LNCaP clone FGC (cell line): ENCODE results near the gene RFTN1.

Experiments
- DNase-seq: peaks from one replicate; pipeline ENCODE4 v3.0.0-alpha.2; 2011; ENCODE audit warnings: low read depth
- H3K4me3 ChIP-seq: 2 replicates; pipeline ENCODE4 v1.5.1; 2011; ENCODE audit warnings: mild to moderate bottlenecking, low read depth, low read length, control low read depth
- TF ChIP-seq, protein P1 (sequence below): IDR thresholded peaks from 2 replicates; pipeline ENCODE4 v1.5.1; 2012; ENCODE audit warnings: mild to moderate bottlenecking; ENCODE audit not compliant: control insufficient read depth, insufficient read depth; ENCODE audit errors: extremely low read depth

RFTN1 gene

DNA sequence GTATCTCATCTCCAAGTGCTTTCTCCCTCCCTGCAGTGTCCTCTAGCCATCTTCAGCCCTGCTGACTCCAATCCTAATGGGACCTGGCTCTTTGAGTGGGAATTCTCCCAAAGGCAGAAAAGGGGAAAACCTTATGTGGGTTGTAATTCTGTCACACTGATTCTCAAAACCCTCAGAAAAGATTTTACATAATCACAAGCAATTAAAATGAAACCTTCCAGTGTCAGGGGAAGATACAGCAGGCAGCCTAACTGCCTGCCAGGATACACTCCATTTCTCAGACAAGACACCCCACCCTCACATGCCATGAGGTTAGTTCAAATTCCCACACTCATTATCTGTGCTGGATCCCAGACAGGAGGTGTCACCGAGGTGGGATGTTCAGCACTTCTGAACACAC, 121.4 kb downstream of the RFTN1 start:
- TF ChIP-seq, protein P1, sequence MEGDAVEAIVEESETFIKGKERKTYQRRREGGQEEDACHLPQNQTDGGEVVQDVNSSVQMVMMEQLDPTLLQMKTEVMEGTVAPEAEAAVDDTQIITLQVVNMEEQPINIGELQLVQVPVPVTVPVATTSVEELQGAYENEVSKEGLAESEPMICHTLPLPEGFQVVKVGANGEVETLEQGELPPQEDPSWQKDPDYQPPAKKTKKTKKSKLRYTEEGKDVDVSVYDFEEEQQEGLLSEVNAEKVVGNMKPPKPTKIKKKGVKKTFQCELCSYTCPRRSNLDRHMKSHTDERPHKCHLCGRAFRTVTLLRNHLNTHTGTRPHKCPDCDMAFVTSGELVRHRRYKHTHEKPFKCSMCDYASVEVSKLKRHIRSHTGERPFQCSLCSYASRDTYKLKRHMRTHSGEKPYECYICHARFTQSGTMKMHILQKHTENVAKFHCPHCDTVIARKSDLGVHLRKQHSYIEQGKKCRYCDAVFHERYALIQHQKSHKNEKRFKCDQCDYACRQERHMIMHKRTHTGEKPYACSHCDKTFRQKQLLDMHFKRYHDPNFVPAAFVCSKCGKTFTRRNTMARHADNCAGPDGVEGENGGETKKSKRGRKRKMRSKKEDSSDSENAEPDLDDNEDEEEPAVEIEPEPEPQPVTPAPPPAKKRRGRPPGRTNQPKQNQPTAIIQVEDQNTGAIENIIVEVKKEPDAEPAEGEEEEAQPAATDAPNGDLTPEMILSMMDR, result no peak
- no peak for DNase-seq
- no peak overlapping the region for H3K4me3 ChIP-seq

DNA sequence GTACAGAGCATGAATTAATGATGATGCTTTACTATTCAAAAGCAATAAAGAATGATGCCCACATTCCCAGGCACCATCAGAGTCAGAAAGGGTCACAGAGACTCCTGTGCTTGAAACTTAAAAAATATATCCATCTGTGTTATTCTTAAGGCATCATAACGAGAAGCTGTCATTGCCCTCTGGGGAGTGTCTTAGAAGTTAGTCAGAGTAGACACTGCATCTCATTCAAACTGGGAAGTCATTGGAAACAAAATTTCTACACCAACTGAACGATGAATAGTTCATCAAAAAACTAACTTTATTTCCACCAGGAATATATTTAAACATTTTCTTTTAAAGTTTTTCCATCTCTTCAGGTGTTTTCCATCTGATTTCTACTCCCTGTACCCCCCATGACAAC, 122.9 kb downstream of the RFTN1 start:
- no peak overlapping the region for H3K4me3 ChIP-seq
- TF ChIP-seq, protein P1, result no peak
- no peak for DNase-seq

DNA sequence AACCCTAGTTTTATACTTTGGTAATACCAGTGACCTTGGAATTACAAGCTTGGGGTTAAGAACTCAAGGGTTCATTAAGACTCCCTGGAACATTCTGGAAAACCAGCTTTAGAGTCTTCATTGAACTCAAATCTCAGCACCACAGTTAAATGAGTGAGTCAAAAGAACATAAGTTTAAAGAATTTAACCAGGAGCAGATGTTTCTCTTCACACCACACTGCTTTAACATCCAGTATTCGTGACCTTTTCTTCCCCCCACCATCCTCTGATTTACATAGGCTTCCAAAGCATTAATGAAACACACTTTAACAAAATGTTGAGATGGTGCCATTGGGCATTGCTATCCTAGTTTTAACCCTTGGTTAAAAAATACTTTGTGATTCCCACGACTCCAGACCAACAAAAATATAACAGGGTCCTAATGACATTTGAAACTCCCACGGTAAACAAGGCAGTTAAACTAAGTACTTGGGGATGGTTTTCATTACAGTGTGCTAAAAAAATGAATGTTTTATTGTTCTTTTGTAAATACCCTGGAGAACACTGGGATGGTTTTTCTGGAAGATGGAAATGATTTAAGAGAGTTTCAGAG, 124.6 kb downstream of the RFTN1 start:
- H3K4me3 ChIP-seq, result no peak overlapping the region
- DNase-seq, result no peak
- TF ChIP-seq, protein P1, result no peak

DNA sequence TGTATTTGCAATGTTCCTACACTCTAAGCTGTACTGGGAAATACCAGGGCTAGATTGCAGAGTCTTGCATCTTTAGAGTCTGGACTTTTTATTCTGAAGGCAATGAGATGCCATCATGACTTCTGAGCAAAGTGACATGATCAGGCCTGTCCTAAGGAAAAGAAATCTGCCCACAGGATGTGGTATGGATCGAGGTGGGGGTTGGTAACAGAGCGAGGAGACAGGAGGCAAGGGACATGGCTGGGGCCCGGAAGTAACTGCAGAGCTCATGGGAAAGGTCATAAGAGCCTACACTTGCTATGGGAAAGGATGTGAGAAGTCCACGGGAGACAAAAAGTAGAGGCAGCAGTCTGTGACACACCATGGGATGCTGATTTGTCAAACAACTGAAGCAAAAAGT, 126.9 kb downstream of the RFTN1 start:
- TF ChIP-seq, protein P1, result no peak
- no peak overlapping the region for H3K4me3 ChIP-seq
- DNase-seq, result no peak

DNA sequence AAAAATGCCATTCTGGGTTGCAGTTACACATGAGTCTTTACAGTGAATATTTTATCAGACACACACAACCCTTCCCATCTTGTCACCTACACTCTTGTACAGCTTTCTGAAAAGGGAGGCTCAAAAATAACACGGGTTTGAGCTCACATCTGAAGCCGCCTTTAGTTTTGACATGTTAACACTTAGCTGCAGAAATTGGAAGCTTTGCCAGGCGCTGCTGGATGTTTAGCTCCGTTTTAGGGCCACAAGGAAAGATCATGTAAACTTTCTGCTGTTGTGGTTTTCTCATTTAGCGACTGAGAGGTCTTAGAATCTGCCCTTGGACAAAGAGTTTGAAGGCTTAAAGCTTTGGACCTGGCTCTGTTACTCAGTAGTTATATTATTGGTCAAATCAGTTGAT, 128.3 kb downstream of the RFTN1 start:
- TF ChIP-seq, protein P1, result no peak
- H3K4me3 ChIP-seq, result no peak overlapping the region
- DNase-seq, result no peak

DNA sequence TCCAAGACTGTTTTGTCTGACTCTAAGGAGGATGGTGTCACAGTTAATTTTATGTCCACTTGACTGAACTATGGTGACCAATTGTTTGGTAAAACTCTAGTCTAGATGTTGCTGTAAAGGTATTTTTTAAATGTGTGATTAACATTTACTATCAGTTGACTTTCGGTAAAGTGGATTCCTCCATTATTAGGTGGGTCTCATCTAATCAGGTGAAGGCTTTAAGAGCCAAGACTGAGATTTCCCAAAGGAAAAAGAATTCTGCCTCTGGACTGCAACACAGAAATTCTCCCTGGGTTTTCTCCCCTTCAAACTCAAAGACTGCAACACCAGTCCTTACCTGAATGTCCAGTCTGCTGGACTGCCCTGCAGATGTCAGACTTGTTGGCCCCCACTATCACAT, 129.6 kb downstream of the RFTN1 start:
- TF ChIP-seq, protein P1, result no peak

DNA sequence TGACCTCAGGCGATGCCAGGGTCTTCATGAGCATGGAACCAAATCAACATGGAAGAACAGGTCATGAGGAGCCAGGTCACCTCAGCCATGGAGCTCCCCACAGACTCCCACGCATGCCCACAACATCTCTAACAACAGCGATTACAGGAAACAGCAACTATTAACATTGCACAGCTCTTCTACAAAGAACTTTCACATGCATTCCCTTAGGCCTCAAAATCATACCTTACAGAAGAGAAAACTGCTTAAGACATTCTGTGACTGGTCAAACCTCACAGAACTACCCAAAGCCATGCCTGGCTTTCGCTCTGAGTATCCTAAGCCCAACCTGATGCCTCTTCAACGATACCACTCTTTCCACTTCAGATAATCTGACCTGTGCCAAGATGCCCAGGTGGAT, 130.7 kb downstream of the RFTN1 start:
- H3K4me3 ChIP-seq, result no peak overlapping the region
- no peak for DNase-seq
- TF ChIP-seq, protein P1, result no peak

More for the DNA sequence above, 129.6 kb downstream of the RFTN1 start:
- DNase-seq, result no peak
- no peak overlapping the region for H3K4me3 ChIP-seq
